Stimulated activated CD8-positive, alpha-beta memory T cell treated with anti-CD3 and anti-CD28 coated beads, Interleukin-12 subunit alpha, Interleukin-12 subunit beta, amount 100 ng/mL, for 4 hours (primary cell): ENCODE results near the gene TRMT2A.
"Not testable (repeated sequence)": the region's sequence is repeated elsewhere in the genome, so short reads cannot be mapped to it uniquely, and the experiment has no call there.

ENCODE experiments used
- DNase-seq: peaks from one replicate; pipeline ENCODE4 v3.0.0-alpha.2; 2020; ENCODE audit warnings: low read depth

TRMT2A gene

DNA sequence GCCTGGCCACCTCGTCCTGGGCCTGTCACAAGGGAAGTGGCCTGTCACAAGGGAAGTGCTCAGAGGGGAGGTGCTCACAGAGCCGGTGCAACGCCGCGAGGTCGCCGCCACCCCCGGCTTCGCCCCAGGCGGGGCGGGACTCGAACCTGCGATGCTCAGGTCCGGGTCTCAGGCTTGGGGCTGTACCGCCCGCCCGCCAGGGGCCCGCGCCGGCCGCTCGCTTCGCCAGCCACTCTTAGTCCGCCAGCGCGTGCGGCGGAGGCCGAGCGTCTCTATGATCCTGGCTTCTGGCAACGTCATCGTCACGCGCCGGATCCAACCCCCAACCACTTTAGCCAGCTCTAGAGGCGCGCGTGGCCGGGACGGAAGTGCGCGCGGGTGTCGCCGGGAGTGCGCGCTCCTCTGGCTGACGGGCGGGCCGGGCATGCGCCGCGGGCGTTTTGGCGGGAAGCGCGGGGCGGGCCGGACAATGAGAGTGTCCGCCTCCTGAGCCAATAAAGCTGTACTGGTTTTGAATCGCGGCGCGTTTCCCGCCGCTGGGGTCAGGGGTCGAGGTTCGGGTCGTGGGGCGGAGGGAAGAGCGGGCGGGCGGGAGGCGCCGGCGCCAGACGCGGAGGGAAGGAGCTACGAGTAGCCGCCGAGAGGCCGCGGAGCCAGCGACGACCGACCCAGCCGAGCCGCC, at the start of gene TRMT2A:
Gene TRMT2A (minus strand): TSS at position 276 of the 682 bp plus-strand sequence. CDS start 320 bp downstream, outside the sequence.
- DNase-seq: peak; percentile 96

DNA sequence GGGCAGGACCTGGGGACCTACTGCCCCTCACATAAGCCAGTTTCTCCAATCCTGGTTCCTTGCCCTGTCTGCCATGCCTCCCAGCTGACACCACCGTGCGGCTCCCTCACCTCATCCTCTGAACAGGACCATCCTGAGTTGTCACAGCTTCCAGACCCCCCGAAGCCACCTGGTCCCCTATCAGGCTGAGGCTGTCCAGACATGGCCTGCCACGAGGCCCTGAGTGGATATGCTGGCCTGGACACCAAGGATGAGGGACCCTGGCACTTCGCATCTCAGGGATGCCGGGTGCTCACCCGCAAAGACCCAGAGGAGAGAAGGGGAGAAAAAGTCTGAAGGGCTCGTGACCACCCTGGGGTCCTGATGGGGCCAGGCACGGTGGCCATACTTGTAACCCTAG, 49.7 kb upstream of the TRMT2A start:
- DNase-seq: no peak

DNA sequence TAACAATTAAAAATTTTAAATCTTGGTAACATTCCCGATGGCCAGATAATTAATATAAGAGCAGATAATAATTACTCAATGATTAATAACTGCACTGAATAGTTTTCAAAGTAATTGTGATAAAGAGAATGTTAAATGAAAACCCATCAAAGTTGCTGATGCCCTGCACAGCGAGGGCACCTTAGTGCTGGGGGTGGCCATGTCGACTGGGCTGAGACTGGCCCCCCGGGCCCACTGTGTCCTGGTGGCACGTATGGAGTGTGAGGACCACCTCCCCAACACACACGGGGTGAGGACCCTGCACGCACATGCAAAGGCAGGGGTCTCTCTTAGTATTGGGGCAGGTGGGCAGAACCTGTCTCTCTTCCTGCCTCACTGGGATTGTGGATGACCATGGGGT, 48.9 kb upstream of the TRMT2A start:
- no peak for DNase-seq

GRCh38 chr22:20165421-20165820, 48.4 kb upstream of the TRMT2A start:
- DNase-seq: no peak

GRCh38 chr22:20164863-20165262, 47.8 kb upstream of the TRMT2A start:
- DNase-seq: no peak

- no peak for DNase-seq
Measured at GRCh38 chr22:20160041-20160440, 43.0 kb upstream of the TRMT2A start.

- not testable (repeated sequence) for DNase-seq
Measured at GRCh38 chr22:20159531-20159930, 42.5 kb upstream of the TRMT2A start.

- no peak for DNase-seq
Measured at GRCh38 chr22:20159076-20159475, 42.0 kb upstream of the TRMT2A start.

DNA sequence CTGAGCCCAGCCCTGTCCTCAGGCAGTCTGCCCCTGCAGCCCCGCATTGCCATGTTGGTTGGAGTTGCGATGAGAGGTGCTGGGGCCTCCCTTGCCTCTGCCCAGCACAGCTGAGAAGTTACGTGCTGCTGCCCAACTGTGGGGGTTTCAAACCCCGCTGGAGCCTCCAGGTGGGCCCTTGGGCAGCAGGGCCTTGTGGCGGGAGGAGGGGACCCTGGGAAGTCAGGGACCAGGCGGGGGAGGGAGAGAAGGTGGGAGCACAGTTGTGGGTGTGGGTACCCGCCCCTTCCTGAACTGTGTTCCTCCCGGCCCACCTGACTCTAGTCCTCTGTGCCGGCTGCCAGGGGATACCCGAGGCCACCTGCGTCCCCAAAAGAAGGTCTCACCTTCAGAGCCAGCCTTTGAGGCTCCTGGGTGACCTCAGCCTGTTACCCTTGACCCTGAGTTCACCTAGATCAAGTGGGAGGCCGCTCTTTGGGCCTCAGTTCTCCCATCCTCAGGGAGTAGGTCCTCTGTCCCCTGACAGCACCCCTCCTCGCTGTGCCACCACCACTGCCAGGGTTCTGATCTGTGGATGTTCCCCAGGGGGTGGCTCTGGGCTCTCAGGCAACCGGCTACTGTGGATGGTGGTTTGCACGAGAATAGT, 41.5 kb upstream of the TRMT2A start:
- DNase-seq: no peak

DNA sequence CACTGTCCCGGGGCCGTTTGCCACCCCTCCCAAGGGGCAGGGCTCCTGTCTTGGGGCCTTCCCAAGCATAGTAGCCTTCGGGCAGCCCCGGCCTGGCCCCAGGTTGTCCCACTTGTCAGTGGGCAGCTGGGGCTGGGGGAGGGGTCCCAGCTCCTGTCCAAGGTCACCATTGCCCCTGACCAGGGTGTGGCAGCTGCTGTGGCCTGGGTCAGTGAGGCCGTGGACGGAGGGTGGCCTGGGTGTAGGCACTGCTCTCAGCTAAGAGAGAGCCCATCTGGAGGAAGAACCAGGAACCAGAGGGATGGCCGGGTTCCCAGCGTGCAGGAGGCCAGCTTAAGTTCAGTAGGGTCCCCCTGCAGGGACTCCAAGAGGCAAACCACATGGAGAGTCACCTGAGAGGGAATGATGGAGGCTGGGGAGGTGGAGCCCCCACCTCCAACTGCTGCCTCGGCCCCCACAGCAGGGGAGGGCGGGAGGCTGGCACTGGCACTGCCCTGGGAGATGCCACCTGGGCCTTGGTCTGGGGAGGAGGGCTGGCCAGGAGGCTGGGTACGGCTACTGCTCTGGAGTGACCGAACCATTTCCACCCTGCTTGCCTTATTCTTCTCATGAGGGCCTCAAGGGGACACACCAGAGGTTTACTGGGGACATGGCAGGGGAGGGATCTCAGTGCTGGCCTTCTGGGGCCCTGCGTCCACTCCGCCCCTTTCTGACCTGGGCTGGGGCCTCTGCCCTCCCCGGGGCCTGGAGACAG, 40.6 kb upstream of the TRMT2A start:
- DNase-seq: no peak

DNA sequence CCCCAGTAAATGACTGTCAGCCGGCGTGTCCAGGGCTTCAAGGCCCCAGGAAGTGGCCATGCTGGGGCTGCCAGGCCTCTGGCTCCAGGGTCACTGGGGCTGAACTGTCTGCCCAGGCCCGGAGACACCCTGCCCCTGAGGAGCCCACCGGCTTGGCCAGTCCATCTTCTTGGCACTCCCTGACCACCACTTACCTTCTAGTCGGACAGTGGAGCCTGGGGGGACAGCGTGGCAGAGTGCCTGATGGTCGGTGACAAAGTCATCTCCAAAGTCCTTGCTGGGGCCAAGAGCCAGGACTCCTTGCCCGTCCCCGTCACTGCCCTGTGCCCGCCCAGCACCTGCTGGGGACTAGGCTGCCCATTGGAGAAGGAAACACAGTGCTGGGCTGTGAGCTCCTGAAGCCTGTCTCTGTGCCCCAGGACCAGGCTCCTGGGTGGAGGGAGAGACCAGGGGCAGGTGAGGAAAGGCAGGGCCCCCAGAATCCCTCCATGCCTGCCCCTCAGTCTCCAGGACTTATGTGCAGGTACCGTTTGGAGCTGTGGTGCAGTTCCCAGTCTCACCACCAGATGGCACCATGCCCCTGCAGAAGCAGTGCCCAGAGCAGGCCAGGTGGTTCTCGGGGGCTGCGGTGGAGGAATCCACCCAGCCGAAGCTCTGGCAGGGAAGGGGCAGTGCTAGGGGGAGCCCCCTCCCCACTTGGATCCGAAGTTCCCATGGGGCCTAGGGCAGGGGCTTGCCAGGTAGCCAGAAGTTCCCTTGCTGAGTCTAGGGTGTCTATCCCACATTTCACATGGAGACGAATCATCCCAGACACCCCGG, 39.8 kb upstream of the TRMT2A start:
- peak; percentile 74 for DNase-seq

- DNase-seq: no peak
Measured at GRCh38 chr22:20156042-20156389, 39.0 kb upstream of the TRMT2A start.

DNA sequence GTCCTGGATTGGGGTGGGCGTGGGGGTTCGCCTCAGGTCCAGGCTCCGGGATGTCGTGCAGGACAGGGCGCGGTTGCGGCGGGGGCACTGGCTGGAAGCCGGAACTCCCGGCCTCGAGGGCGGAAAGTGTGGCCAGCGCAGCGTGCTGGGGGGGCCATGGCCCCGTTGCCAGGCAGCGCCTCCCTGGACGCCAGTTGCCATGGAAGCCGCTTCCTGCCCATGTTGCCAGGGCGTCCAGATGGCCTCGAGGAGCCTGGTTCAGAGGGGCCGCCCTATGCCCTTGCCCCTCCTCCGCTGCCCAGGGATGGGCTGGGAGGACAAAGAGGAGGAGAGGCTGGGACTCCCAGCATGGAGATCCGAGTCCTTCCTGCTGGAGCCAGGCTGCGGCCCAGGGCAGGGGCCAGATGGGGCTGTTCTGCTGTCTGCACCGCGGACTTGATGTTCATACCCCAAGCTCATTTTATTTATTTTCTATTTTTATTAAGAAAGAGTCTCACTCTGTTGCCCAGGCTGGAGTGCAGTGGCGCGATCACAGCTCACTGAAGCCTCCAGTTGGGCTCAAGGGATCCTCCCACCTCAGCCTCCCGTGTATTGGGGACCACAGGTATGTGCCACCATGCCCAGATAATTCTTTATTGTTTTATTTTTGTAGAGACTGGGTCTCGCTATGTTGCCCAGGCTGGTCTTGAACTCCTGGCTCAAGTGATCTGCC, 38.5 kb upstream of the TRMT2A start:
- DNase-seq: no peak

DNA sequence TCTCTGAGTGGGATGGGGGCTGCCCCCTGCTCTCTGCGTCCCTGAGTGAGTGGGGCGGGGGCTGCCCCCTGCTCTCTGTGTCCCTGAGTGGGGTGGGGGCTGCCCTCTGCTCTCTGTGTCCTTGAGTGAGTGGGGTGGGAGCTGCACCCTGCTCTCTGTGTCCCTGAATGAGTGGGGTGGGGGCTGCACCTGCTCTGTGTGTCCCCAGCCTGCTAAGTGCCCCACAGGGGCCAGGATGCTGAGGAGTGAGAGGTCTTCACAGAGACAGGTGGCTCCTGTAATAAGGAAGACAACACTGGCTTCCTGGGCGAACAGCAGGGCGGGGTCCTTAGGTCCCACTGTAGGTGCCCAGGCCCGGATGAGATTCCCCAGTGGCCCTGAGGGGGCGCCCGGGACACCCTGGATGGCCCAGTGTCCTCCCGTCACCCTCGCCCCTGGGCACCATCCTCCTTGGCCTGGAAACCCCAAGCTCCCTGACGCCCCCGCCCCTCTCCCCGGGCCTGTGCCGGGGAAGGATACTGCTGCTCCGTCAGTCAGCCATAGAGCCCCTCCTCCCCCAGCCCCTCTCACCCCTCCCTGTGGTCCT, 37.7 kb upstream of the TRMT2A start:
- no peak for DNase-seq

DNA sequence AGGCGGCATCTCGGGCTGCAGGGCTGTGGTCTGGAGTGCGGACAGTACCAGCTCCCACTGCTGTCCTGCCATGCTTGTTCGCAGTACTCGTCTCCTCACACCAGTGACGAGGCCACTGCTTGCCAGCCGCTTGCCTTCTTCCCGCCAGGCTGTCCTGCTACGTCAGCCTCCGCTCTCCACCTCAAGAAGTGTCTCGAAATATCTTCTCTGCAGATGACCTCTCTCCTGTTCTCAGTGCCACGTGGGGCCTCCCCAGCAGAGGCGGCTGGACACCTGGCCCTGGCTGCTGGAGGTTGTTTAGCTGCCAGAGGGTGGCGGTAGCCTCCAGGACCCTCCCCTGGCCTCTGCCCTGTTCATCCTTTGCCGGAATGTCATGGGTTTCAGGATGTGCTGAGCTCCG, 36.9 kb upstream of the TRMT2A start:
- no peak for DNase-seq

GRCh38 chr22:20152464-20152890, 35.5 kb upstream of the TRMT2A start:
- no peak for DNase-seq

DNA sequence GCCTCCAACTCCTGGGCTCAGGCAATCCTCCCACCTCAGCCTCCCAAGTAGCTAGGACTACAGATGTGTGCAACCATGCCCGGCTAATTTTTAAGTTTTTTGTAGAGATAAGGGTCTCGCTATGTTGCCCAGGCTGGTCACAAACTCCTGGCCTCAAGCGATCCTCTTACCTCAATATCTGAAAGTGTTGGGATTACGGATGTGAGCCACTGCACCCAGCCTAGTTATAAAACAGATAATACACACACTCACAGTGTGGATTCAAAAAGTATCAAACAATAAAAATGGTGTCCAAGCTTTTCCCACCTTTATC, 34.2 kb upstream of the TRMT2A start:
- DNase-seq: no peak

GRCh38 chr22:20150381-20151275, 33.6 kb upstream of the TRMT2A start, which contains the start of gene CCDC188:
TSS of gene CCDC188 (minus strand) at chr22:20151055. CDS start at chr22:20150986, 69 bp downstream.
- DNase-seq: no peak

GRCh38 chr22:20149257-20150250, 32.5 kb upstream of the TRMT2A start:
- DNase-seq: no peak
